HepG2 (cell line): ENCODE measurements around the gene ACACB. TPM values are rescaled to one million over a fixed set of nuclear protein-coding genes. Genes with fewer than 3 reads are reported as not detected.
A peak's percentile ranks its signal among the peaks of the same experiment; 100 is the strongest.

Experiments
- BCL6 ChIP-seq: IDR thresholded peaks from 2 replicates; pipeline ENCODE4 v1.6.1; 2016; ENCODE audit warnings: missing genetic modification reagents, missing compliant biosample characterization
- ERF ChIP-seq: IDR thresholded peaks from 2 replicates; pipeline ENCODE4 v1.6.1; 2018; ENCODE audit warnings: missing biosample characterization, missing genetic modification reagents
- ESRRA ChIP-seq: sonication (generic); formaldehyde crosslinking; IDR thresholded peaks from 2 replicates; pipeline ENCODE4 v1.5.1; 2020; ENCODE audit warnings: mild to moderate bottlenecking, low read depth, missing genetic modification reagents
- ETV5 ChIP-seq: IDR thresholded peaks from 2 replicates; pipeline ENCODE4 v1.6.1; 2018; ENCODE audit warnings: missing biosample characterization, missing genetic modification reagents, inconsistent platforms, borderline replicate concordance
- FOXO1 ChIP-seq: sonication (generic); formaldehyde crosslinking; IDR thresholded peaks from 2 replicates; pipeline ENCODE4 v1.4.0; 2020; ENCODE audit warnings: missing genetic modification reagents
- GATA4 ChIP-seq: sonication (generic); IDR thresholded peaks from 2 replicates; pipeline ENCODE4 v1.6.1; 2016; ENCODE audit warnings: antibody characterized with exemption, low read depth, borderline replicate concordance
- GATAD2A ChIP-seq: IDR thresholded peaks from 2 replicates; pipeline ENCODE4 v1.6.1; 2016
- HMGXB4 ChIP-seq, 2 experiments: sonication (generic) in 1 of 2; formaldehyde crosslinking in 1 of 2; IDR thresholded peaks; 2 replicates each; pipeline versions ENCODE4 v1.4.0 to v1.6.1; 2018 to 2020; ENCODE audit warnings: missing genetic modification reagents in 2 of 2, borderline replicate concordance in 1 of 2, low read depth in 1 of 2, mild to moderate bottlenecking in 1 of 2, missing biosample characterization in 1 of 2
- KMT2B ChIP-seq: IDR thresholded peaks from 2 replicates; pipeline ENCODE4 v1.6.1; 2016; ENCODE audit warnings: missing genetic modification reagents, missing compliant biosample characterization
- NR2C2 ChIP-seq: sonication (generic); formaldehyde crosslinking; IDR thresholded peaks from 2 replicates; pipeline ENCODE4 v1.4.0; 2020; ENCODE audit warnings: missing genetic modification reagents, mild to moderate bottlenecking, moderate library complexity, borderline replicate concordance
- NR2F6 ChIP-seq, 2 experiments: IDR thresholded peaks; 2 replicates each; pipeline ENCODE4 v1.6.1; 2016; ENCODE audit warnings: antibody characterized with exemption in 1 of 2, mild to moderate bottlenecking in 1 of 2
- PAWR ChIP-seq: sonication (generic); formaldehyde crosslinking; IDR thresholded peaks from 2 replicates; pipeline ENCODE4 v1.4.0; 2020; ENCODE audit warnings: missing genetic modification reagents, mild to moderate bottlenecking, borderline replicate concordance
- PITX1 ChIP-seq: sonication (generic); formaldehyde crosslinking; IDR thresholded peaks from 2 replicates; pipeline ENCODE4 v1.5.1; 2020; ENCODE audit warnings: mild to moderate bottlenecking, missing genetic modification reagents
- PRDM10 ChIP-seq: sonication (generic); formaldehyde crosslinking; IDR thresholded peaks from 2 replicates; pipeline ENCODE4 v1.4.0; 2020; ENCODE audit warnings: low read depth, missing genetic modification reagents
- RNF2 ChIP-seq: fragments of 450-650 bp; conservative IDR thresholded peaks from 2 replicates; pipeline ENCODE4 v1.6.1; 2016; ENCODE audit warnings: low read depth
- SAP130 ChIP-seq: IDR thresholded peaks from 2 replicates; pipeline ENCODE4 v1.6.1; 2016; ENCODE audit warnings: low read depth
- TEAD3 ChIP-seq: optimal IDR thresholded peaks from 2 replicates; pipeline ENCODE3; 2016; ENCODE audit warnings: borderline replicate concordance
- XRCC5 ChIP-seq: fragments of 200-400 bp; formaldehyde crosslinking; optimal IDR thresholded peaks from 2 replicates; pipeline ENCODE3; 2017; ENCODE audit warnings: mild to moderate bottlenecking, low read length
- ZFX ChIP-seq: sonication (generic); formaldehyde crosslinking; IDR thresholded peaks from 2 replicates; pipeline ENCODE4 v1.4.0; 2020; ENCODE audit warnings: mild to moderate bottlenecking, low read depth, missing genetic modification reagents, moderate library complexity
- ZNF292 ChIP-seq: sonication (generic); formaldehyde crosslinking; IDR thresholded peaks from 2 replicates; pipeline ENCODE4 v1.8.1; 2022; ENCODE audit warnings: mild to moderate bottlenecking, low read depth, missing genetic modification reagents, borderline replicate concordance
- ZNF331 ChIP-seq: sonication (generic); formaldehyde crosslinking; IDR thresholded peaks from 2 replicates; pipeline ENCODE4 v1.4.0; 2020; ENCODE audit warnings: missing genetic modification reagents
- ZNF441 ChIP-seq: sonication (generic); formaldehyde crosslinking; IDR thresholded peaks from 2 replicates; pipeline ENCODE4 v1.7.0; 2021; ENCODE audit warnings: missing genetic modification reagents, borderline replicate concordance
- ZNF510 ChIP-seq: sonication (generic); formaldehyde crosslinking; IDR thresholded peaks from 2 replicates; pipeline ENCODE4 v1.4.0; 2020; ENCODE audit warnings: low read depth, mild to moderate bottlenecking, missing genetic modification reagents
- ZNF572 ChIP-seq: sonication (generic); formaldehyde crosslinking; IDR thresholded peaks from 2 replicates; pipeline ENCODE4 v1.5.1; 2020; ENCODE audit warnings: mild to moderate bottlenecking, missing genetic modification reagents
- ZNF772 ChIP-seq: sonication (generic); formaldehyde crosslinking; IDR thresholded peaks from 2 replicates; pipeline ENCODE4 v1.5.0; 2020; ENCODE audit warnings: mild to moderate bottlenecking, missing genetic modification reagents
- polyA plus RNA-seq, 8 experiments: library from polyadenylated mRNA; depleted of rRNA in 3 of 8; stranded (reverse) in 7 of 8; unstranded in 1 of 8; fragments of >200 nt; fragmentation: Illumina TruSeq in 4 of 8; extraction: Trizol in 4 of 8; gene quantifications; 2 replicates each; pipeline versions ENCODE4 v1.2.1 to v1.2.3, GENCODE V29; 2011 to 2016; ENCODE audit warnings: low read depth in 4 of 8, missing spikeins in 1 of 8, mixed read lengths in 1 of 8; ENCODE audit not compliant: insufficient read depth in 1 of 8
- total RNA-seq, 5 experiments: library from RNA; depleted of rRNA; stranded (reverse); fragments of >200 nt; fragmentation: Illumina TruSeq; extraction: Trizol; gene quantifications; 2 replicates each; pipeline ENCODE4 v1.2.3, GENCODE V29; 2016; ENCODE audit warnings: low read depth in 1 of 5
- TF ChIP-seq, protein P1 (sequence below): sonication (generic); formaldehyde crosslinking; IDR thresholded peaks from 2 replicates; pipeline ENCODE4 v1.9.0; 2021; ENCODE audit warnings: missing genetic modification reagents, mild to moderate bottlenecking, borderline replicate concordance

Gene ACACB
- total and polyA plus RNA-seq, 2 of the 13 experiments (the other 11 are each of a cell fraction or from before 2014, with no cell fraction given), result 6.2 to 8.6 TPM

GRCh38 chr12:109307051-109307450, 190.7 kb downstream of the ACACB start (continued):
- TF ChIP-seq XRCC5 (no peak), SAP130 (peak; percentile 52), ESRRA (peak; percentile 75), FOXO1 (CRISPR knock-in tag) (peak; percentile 69; the same call in 1 of the 2 replicates), ZNF331 (CRISPR knock-in tag) (0 out of 2 replicates have a peak, but pooled peaks have one; percentile 39), ZNF292 (CRISPR knock-in tag) (peak; percentile 96; the same call in 1 of the 2 replicates), KMT2B (CRISPR knock-in tag) (no peak), GATA4 (no peak), ZNF441 (CRISPR knock-in tag) (no peak), NR2F6 (IDR thresholded peaks at IDR 0.05) (peak; percentile 74), NR2F6 (CRISPR knock-in tag; IDR thresholded peaks at IDR 0.05) (peak; percentile 79), ERF (0 out of 2 replicates have a peak, but pooled peaks have one; percentile 42), RNF2 (0 out of 2 replicates have a peak, but pooled peaks have one; percentile 39), GATAD2A (peak; percentile 66; the same call in 1 of the 2 replicates), PAWR (no peak), ZFX (CRISPR knock-in tag) (0 out of 2 replicates have a peak, but pooled peaks have one; percentile 26), TEAD3 (CRISPR knock-in tag) (peak; percentile 40), NR2C2 (CRISPR knock-in tag) (peak; percentile 58; the same call in 1 of the 2 replicates), PRDM10 (CRISPR knock-in tag) (0 out of 2 replicates have a peak, but pooled peaks have one; percentile 37), HMGXB4 (CRISPR knock-in tag; IDR thresholded peaks at IDR 0.05; ENCODE audit: borderline replicate concordance in 1 of 2, low read depth in 1 of 2) (0 out of 4 replicates have a peak, but pooled peaks of 1 of the 2 experiments have one; percentile 26), ETV5 (CRISPR knock-in tag) (peak; percentile 42; the same call in 1 of the 2 replicates), ZNF510 (no peak), BCL6 (CRISPR knock-in tag) (peak; percentile 71), PITX1 (peak; percentile 78; the same call in 1 of the 2 replicates), ZNF772 (CRISPR knock-in tag) (peak; percentile 55; the same call in 1 of the 2 replicates), ZNF572 (CRISPR knock-in tag) (no peak)
- TF ChIP-seq, protein P1, sequence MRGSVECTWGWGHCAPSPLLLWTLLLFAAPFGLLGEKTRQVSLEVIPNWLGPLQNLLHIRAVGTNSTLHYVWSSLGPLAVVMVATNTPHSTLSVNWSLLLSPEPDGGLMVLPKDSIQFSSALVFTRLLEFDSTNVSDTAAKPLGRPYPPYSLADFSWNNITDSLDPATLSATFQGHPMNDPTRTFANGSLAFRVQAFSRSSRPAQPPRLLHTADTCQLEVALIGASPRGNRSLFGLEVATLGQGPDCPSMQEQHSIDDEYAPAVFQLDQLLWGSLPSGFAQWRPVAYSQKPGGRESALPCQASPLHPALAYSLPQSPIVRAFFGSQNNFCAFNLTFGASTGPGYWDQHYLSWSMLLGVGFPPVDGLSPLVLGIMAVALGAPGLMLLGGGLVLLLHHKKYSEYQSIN (CRISPR knock-in tag), result no peak
